ENCODE measurements around the gene REX1BD. TPM values are rescaled to one million over a fixed set of nuclear protein-coding genes. Genes with fewer than 3 reads are reported as not detected.
A peak's percentile ranks its signal among the peaks of the same experiment; 100 is the strongest.

REX1BD gene
- total RNA-seq, 1 experiment from 2014 or later = 50.0 TPM

DNA sequence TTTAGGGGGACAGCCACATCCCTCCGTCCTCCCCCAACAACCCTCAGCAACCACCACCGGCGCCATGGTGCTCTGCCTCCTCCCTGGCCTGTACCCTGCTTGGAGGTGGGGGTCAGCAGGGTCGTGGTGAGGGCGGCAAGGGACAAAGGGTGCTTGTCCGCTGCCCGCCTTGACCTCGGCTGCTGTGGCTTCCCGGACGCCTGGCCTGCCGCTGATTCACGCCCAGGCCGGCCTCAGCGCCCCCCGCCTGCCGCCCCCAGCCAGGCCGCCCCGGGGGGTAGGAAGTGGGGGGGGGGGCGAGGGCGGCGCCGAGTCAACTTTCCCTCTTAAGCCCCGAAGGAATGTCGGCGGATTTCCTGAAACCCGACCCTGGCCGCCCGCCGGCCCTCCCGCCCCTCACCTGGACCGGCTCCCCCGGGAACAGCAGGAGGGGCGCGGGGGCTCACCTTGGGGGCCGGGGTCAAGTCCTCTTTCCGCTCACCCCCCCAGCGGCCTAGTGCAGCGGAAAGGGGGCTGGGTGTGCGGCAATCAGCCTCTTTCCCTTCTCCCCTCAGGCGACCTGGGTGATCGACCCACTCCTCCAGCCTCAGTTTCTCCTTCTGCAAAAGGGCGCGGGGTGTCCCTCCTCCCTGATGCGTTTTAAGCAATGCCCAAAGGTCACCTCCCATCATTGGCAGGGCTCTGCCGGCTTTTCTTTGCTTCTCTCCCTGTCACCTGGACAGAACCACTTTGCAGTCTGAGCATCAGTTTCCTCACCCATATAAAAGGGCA lies 22.1 kb downstream of the REX1BD start:
- no peak for DNase-seq (ENCODE audit: low spot score)
- in situ Hi-C loops (cut with HindIII; ENCODE audit: low sequenced_read_pairs) = no loop called here

- DNase-seq (ENCODE audit: low spot score) = no peak
- in situ Hi-C loops (cut with HindIII; ENCODE audit: low sequenced_read_pairs) = no loop called here
These were observed 22.9 kb downstream of the REX1BD start for GRCh38 chr19:18611327-18612050.

DNA sequence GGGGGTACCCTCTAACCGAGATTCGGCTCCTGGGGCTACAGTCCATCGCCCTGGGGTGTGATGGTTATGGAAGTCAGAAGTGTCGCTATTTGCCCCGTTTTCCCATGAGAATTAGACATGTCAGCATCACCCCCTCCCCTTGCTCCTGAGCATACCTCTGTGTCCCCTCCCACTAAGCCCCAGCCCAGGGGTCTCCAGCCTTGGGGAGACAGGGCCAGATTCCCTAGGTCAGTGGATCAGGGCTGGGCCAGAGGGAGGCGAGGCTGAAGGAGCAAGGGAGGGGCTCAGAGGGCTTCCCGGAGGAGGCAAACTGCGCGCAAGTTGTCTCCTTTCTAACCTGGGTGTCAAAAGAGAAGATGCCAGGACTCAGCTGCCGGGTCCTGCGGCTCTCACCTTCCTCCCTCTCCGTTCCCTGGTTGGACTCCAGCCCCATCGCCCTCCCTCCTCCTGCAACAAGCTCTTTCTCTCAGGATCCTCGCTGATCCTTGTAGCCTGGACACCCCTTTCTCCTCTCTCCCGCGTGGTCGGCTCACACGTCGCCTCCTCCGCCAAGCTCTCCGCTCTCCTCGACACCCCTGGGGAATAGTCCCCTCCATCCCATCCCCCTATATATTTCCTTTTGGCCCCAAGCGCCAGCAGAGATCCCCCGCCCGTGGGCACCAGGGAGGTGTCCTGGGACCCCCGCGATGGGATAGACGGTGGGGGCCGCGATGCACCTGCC lies 23.6 kb downstream of the REX1BD start:
- in situ Hi-C loops (cut with HindIII; ENCODE audit: low sequenced_read_pairs) = no loop called here
- no peak for DNase-seq (ENCODE audit: low spot score)

GRCh38 chr19:18612772-18613588 lies 24.4 kb downstream of the REX1BD start, which contains the start of gene TMEM59L:
Gene TMEM59L (plus strand): TSS chr19:18612870. CDS start chr19:18612959, 89 bp downstream.
- in situ Hi-C loops (cut with HindIII; ENCODE audit: low sequenced_read_pairs) = no loop called here
- DNase-seq (ENCODE audit: low spot score) = peak; percentile 58

DNA sequence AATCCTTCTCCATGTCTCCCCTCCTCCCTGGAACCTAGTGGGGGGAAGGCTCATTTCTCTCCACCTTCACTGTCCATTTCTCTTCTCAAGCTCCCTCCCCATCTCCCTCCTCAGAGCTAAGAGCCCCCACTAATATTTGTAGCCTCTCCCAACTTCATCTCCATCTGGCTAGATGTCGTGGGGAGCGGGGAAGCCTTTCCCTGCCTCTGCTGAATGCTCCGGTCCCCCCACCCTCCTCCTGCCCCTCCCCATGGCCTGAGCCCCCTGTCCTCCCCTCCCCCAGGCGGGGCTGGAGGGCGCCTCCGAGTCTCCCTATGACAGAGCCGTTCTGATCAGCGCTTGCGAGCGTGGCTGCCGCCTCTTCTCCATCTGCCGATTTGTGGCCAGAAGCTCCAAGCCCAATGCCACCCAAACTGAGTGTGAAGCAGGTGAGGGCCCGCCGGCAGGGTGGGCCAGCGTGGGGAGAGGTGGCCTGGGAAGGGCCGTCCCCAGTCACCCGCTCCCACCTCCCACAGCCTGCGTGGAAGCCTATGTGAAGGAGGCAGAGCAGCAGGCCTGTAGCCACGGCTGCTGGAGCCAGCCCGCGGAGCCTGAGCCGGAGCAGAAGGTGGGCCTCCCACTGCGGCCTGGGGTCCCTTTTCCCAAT lies 25.1 kb downstream of the REX1BD start:
- in situ Hi-C loops (cut with HindIII; ENCODE audit: low sequenced_read_pairs) = no loop called here
- DNase-seq (ENCODE audit: low spot score) = peak; percentile 46

- no peak for DNase-seq (ENCODE audit: low spot score)
- in situ Hi-C loops (cut with HindIII; ENCODE audit: low sequenced_read_pairs) = no loop called here
These were observed 27.4 kb downstream of the REX1BD start for GRCh38 chr19:18616023-18616422.

- in situ Hi-C loops (cut with HindIII; ENCODE audit: low sequenced_read_pairs) = no loop called here
- DNase-seq (ENCODE audit: low spot score) = no peak
These were observed 29.0 kb downstream of the REX1BD start for GRCh38 chr19:18617562-18617961.

GRCh38 chr19:18618236-18618635 lies 29.6 kb downstream of the REX1BD start:
- DNase-seq (ENCODE audit: low spot score) = no peak
- in situ Hi-C loops (cut with HindIII; ENCODE audit: low sequenced_read_pairs) = no loop called here

- in situ Hi-C loops (cut with HindIII; ENCODE audit: low sequenced_read_pairs) = no loop called here
- no peak for DNase-seq (ENCODE audit: low spot score)
These were observed 31.7 kb downstream of the REX1BD start for GRCh38 chr19:18620311-18620710.

- DNase-seq (ENCODE audit: low spot score) = no peak
- in situ Hi-C loops (cut with HindIII; ENCODE audit: low sequenced_read_pairs) = no loop called here
These were observed 32.3 kb downstream of the REX1BD start for GRCh38 chr19:18620902-18621301.

GRCh38 chr19:18626906-18627305 lies 38.3 kb downstream of the REX1BD start:
- in situ Hi-C loops (cut with HindIII; ENCODE audit: low sequenced_read_pairs) = no loop called here

GRCh38 chr19:18629166-18630088 lies 40.8 kb downstream of the REX1BD start:
- no peak for DNase-seq (ENCODE audit: low spot score)
- in situ Hi-C loops (cut with HindIII; ENCODE audit: low sequenced_read_pairs) = no loop called here

More at GRCh38 chr19:18626906-18627305, 38.3 kb downstream of the REX1BD start:
- DNase-seq (ENCODE audit: low spot score) = no peak

DNA sequence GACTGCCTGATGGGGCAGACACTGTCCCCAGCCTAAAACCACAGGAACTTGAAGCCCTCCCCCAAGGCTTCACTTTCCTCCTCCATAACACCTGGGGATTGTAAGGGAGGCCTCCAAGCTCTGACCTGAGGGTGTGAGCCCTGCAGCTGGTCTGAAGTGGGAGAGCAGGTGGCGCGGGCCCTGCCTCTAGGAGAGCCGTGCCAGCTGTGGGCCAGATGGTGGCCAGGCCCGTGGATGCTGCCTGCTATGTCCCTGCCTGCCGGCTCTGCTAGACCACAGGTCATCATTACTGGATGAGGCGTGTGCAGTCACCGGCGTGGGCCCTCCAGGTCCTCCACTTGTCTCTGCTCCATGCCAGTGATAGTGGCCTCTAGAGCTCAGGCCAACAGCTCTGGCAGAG lies 44.7 kb downstream of the REX1BD start:
- in situ Hi-C loops (cut with HindIII; ENCODE audit: low sequenced_read_pairs) = no loop called here
- no peak for DNase-seq (ENCODE audit: low spot score)

DNA sequence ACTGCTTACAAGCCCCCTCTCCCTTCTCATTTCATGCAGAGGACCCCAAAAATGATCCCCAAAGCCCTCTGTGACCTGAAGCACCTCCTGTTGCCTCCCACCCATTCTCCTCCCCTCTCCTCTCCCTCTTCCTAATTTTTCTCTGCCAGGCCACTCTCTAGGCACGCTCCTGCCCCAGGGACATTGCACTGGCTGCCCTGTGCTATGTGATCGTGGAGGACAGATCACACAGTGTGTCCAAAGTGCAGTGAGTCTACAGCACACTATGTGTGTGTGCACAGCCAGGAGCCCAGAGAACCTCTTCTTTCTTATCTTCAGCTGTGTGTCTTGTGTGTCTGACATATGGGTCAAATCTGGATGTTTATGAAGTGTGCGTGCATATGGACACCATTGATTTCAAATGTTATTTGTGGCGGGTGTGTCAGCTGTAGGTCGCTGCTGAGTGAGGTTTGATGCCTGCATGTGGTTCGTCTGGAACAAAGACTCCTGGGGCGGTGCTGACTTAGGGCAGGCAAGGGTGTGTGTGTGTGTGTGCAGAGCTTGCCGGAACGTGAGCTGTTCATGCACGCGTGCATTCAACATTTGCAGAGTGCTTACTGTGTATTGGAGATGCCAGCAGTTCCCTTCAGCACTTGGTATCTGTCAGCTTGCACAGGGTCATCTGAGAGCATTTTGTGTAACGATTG lies 46.2 kb downstream of the REX1BD start:
- no peak for DNase-seq (ENCODE audit: low spot score)
- in situ Hi-C loops (cut with HindIII; ENCODE audit: low sequenced_read_pairs) = no loop called here

DNA sequence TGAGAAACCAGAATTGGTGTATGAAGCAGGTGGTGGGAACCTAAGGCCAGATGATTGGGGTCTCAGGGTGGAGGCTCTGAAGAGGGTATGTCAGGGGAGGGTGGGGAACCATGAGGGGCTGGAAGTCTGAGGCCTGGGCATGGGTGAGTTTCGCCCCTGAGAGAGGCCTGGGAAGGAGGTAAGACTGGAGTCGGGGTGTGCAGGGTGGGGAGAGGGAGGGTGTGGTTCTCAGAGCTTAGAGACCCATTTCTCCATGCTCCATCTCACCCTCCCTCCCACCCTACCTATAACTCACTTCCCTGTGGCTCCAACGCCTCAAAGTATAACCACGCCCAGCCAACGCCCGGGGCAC lies 47.2 kb downstream of the REX1BD start:
- in situ Hi-C loops (cut with HindIII; ENCODE audit: low sequenced_read_pairs) = no loop called here
- no peak for DNase-seq (ENCODE audit: low spot score)

- in situ Hi-C loops (cut with HindIII; ENCODE audit: low sequenced_read_pairs) = no loop called here
- peak; percentile 96 for DNase-seq (ENCODE audit: low spot score)
These were observed 47.8 kb downstream of the REX1BD start for GRCh38 chr19:18636183-18636968.

All from G401 (cell line).